GM04503 (cell line): ENCODE data around the gene SMO.
"Not testable (repeated sequence)": the region's sequence is repeated elsewhere in the genome, so short reads cannot be mapped to it uniquely, and the experiment has no call there.

ENCODE experiments used
- DNase-seq: peaks from one replicate; pipeline ENCODE4 v3.0.0-alpha.2; 2012; ENCODE audit warnings: low read depth

SMO gene

GRCh38 chr7:129169686-129170440, 18.6 kb upstream of the SMO start:
- DNase-seq = no peak

- no peak for DNase-seq
Measured at GRCh38 chr7:129170441-129171021, 17.9 kb upstream of the SMO start.

GRCh38 chr7:129173861-129174260, 14.6 kb upstream of the SMO start:
- not testable (repeated sequence) for DNase-seq

GRCh38 chr7:129176916-129177710, 11.3 kb upstream of the SMO start:
- DNase-seq = no peak

GRCh38 chr7:129184981-129185670, 3.3 kb upstream of the SMO start:
- DNase-seq = no peak

- DNase-seq = no peak
Measured at GRCh38 chr7:129186749-129187260, 1.6 kb upstream of the SMO start.

- no peak for DNase-seq
Measured at GRCh38 chr7:129187681-129188371, 607 bp upstream of the SMO start.

GRCh38 chr7:129188892-129189660, 643 bp downstream of the SMO start:
- no peak for DNase-seq

- no peak for DNase-seq
Measured at GRCh38 chr7:129189661-129190310, 1.4 kb downstream of the SMO start.

GRCh38 chr7:129191272-129191671, 2.8 kb downstream of the SMO start:
- no peak for DNase-seq

GRCh38 chr7:129193892-129194291, 5.5 kb downstream of the SMO start:
- no peak for DNase-seq

GRCh38 chr7:129197771-129198170, 9.3 kb downstream of the SMO start:
- DNase-seq = no peak

- DNase-seq = no peak
Measured at GRCh38 chr7:129199406-129199805, 11.0 kb downstream of the SMO start.

- DNase-seq = no peak
Measured at GRCh38 chr7:129202058-129202777, 13.8 kb downstream of the SMO start.

GRCh38 chr7:129203050-129203741, 14.8 kb downstream of the SMO start:
- DNase-seq = no peak

- DNase-seq = no peak
Measured at GRCh38 chr7:129205126-129205818, 16.8 kb downstream of the SMO start.

- no peak for DNase-seq
Measured at GRCh38 chr7:129205987-129206785, 17.8 kb downstream of the SMO start.

- DNase-seq = no peak
Measured at GRCh38 chr7:129208667-129209066, 20.2 kb downstream of the SMO start.
